ENCODE data around the gene KRT38. TPM values are rescaled to one million over a fixed set of nuclear protein-coding genes. Genes with fewer than 3 reads are reported as not detected.

KRT38 gene
- total and polyA plus RNA-seq, 2 of the 8 experiments (the other 6 are each of a cell fraction or from before 2014, with no cell fraction given): not detected

DNA sequence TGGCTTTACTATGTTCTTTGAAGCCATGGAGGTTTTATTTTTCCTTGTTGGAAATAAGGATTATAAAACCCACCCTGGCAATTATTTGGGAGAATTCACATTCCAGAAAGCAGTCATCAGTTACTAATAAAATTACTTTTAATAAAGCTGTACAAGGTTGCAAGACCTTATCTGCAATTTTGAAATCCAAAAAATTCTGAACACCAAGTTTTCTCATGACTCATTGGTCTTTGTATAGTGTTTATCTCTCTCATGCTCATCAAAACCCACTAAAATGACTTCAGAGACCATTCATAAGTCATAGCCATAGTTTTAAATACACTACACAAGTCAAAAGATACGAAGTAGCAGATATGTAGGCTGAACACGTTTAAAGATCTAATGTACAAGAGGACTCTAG lies 6.0 kb upstream of the KRT38 start:
- 57% methylated on average over 2 of the region's 2 CpGs; no CpG with 5 or more reads in 1 of the 2 experiments for WGBS, 2 experiments (ENCODE audit: extremely low coverage in 1 of 2, insufficient coverage in 1 of 2, insufficient read length in 1 of 2, insufficient replicate concordance in 2 of 2, low coverage in 1 of 2, low lambda C conversion rate in 2 of 2, missing lambda C conversion rate in 1 of 2)
- H3K4me3 ChIP-seq (ENCODE audit: extremely low read depth in 1 of 4, insufficient read depth in 2 of 4, low read depth in 3 of 4, low read length in 4 of 4): no peak overlapping the region
- H3K27ac ChIP-seq (ENCODE audit: low read depth, low read length): no peak overlapping the region
- no peak overlapping the region for H2BK20ac ChIP-seq (ENCODE audit: low read length)
- H2BK12ac ChIP-seq (ENCODE audit: low read depth, low read length): no peak overlapping the region
- H2BK120ac ChIP-seq (replicated peaks; ENCODE audit: low read depth, low read length): no peak overlapping the region
- H3K79me2 ChIP-seq (ENCODE audit: control insufficient read depth in 1 of 2, insufficient read depth in 2 of 2, low read length in 2 of 2): no peaks in the 10 kb centered on the region
- H4K20me1 ChIP-seq (replicated peaks in 1 of 2; ENCODE audit: control insufficient read depth in 1 of 2, insufficient read depth in 2 of 2, low read length in 2 of 2): no peaks in the 10 kb centered on the region
- no peak overlapping the region for H3K56ac ChIP-seq (replicated peaks; ENCODE audit: insufficient read length, low read depth, low read length)
- no peak overlapping the region for H4K91ac ChIP-seq (replicated peaks; ENCODE audit: insufficient read length, low read length)
- POLR2A ChIA-PET (ENCODE audit: partially characterized antibody): interaction anchor here (1.2 kb wide), 1 partner anchor 81 kb away, joined by 3 read pairs; the partner anchor contains the start of gene KRT19
- H3K4ac ChIP-seq (replicated peaks; ENCODE audit: insufficient read length, low read depth, low read length): no peak overlapping the region
- FAIRE-seq (no peak), DNase-seq (ENCODE audit: low read depth in 1 of 2, low spot score in 2 of 2) (no peak)
- no peak overlapping the region for H3K4me2 ChIP-seq (ENCODE audit: insufficient read depth in 1 of 2, low read depth in 2 of 2, low read length in 2 of 2)
- no peaks in the 10 kb centered on the region; the same call in 1 of the 2 replicates for H3K23me2 ChIP-seq (ENCODE audit: low read depth, low read length)
- H3K27me3 ChIP-seq (replicated peaks in 1 of 4; ENCODE audit: control insufficient read depth in 3 of 4, extremely low read depth in 1 of 4, insufficient read depth in 3 of 4, low read length in 3 of 4): no peaks in the 10 kb centered on the region; a peak in 1 of 7 replicates
- H3K36me3 ChIP-seq (ENCODE audit: control insufficient read depth in 2 of 4, insufficient read depth in 4 of 4, low read length in 3 of 4): no peaks in the 10 kb centered on the region
- H3K18ac ChIP-seq (ENCODE audit: extremely low read depth, low read length): no peak overlapping the region
- no peaks in the 10 kb centered on the region for H3K79me1 ChIP-seq (ENCODE audit: low read depth, low read length)
- CTCF ChIA-PET (ENCODE audit: partially characterized antibody): interaction anchor here (1.0 to 3.1 kb wide), 8 partner anchors 10 to 124 kb away, joined by 3 to 10 read pairs (median 5); partner anchors contain the start of gene KRT13
- no peak overlapping the region for H4K5ac ChIP-seq (ENCODE audit: insufficient read length, low read depth, low read length)
- no peak overlapping the region for H2BK5ac ChIP-seq (ENCODE audit: low read depth, low read length)
- no peak overlapping the region for H3K14ac ChIP-seq (ENCODE audit: insufficient read length)
- H3K4me1 ChIP-seq (replicated peaks in 1 of 4; ENCODE audit: control insufficient read depth in 3 of 4, insufficient read depth in 4 of 4, low read length in 3 of 4): no peaks in the 10 kb centered on the region; a peak in 1 of 7 replicates
- no peak overlapping the region for H3K9ac ChIP-seq (replicated peaks in 1 of 4; ENCODE audit: extremely low read depth in 1 of 4, low read depth in 3 of 4, low read length in 3 of 4)
- H2AK5ac ChIP-seq (ENCODE audit: low read depth, low read length): no peak overlapping the region
- H2AFZ ChIP-seq (ENCODE audit: low read length): no peak overlapping the region
- H2BK15ac ChIP-seq (ENCODE audit: low read length): no peak overlapping the region
- no peak overlapping the region for H3K23ac ChIP-seq (ENCODE audit: insufficient read length)
- H3K9me3 ChIP-seq (ENCODE audit: insufficient read depth in 2 of 2, low read depth in 1 of 2, low read length in 1 of 2): peaks cover 3 to 5% of the 10 kb centered on the region in 2 experiments; a peak in 2 of 4 replicates
- H4K8ac ChIP-seq (ENCODE audit: extremely low read depth, insufficient read depth, low read length): no peak overlapping the region
- TF ChIP-seq BACH1 (IDR thresholded peaks at IDR 0.05; ENCODE audit: low read length) (no peak), TEAD4 (IDR thresholded peaks at IDR 0.05; ENCODE audit: low read depth, low read length) (no peak), TCF12 (IDR thresholded peaks at IDR 0.05; ENCODE audit: low read depth, low read length) (no peak), SIX5 (IDR thresholded peaks at IDR 0.05; ENCODE audit: low read depth, low read length) (no peak), EGR1 (IDR thresholded peaks at IDR 0.05; ENCODE audit: borderline replicate concordance, low read depth, low read length) (no peak), CTBP2 (IDR thresholded peaks at IDR 0.05; ENCODE audit: borderline replicate concordance, insufficient read depth, insufficient read length, low read length) (no peak), EZH2 (IDR thresholded peaks at IDR 0.05; ENCODE audit: low read depth, low read length, severe bottlenecking) (no peak), SIRT6 (IDR thresholded peaks at IDR 0.05; ENCODE audit: low read length) (no peak), KDM5A (IDR thresholded peaks at IDR 0.05; ENCODE audit: low read length) (no peak), TBP (IDR thresholded peaks at IDR 0.05; ENCODE audit: low read depth, low read length) (no peak), SAP30 (IDR thresholded peaks at IDR 0.05; ENCODE audit: insufficient read depth, insufficient replicate concordance, low read length) (no peak)
- TF ChIP-seq, protein P1, sequence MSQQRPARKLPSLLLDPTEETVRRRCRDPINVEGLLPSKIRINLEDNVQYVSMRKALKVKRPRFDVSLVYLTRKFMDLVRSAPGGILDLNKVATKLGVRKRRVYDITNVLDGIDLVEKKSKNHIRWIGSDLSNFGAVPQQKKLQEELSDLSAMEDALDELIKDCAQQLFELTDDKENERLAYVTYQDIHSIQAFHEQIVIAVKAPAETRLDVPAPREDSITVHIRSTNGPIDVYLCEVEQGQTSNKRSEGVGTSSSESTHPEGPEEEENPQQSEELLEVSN (IDR thresholded peaks at IDR 0.05): no peak
- TF ChIP-seq, protein P2, sequence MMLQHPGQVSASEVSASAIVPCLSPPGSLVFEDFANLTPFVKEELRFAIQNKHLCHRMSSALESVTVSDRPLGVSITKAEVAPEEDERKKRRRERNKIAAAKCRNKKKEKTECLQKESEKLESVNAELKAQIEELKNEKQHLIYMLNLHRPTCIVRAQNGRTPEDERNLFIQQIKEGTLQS (IDR thresholded peaks at IDR 0.05; ENCODE audit: insufficient read depth, low read depth, low read length): no peak

All from H1 (cell line).